OCI-LY7 (cell line): ENCODE measurements around the gene FMNL3.

Source experiments
- EZH2phosphoT487 ChIP-seq: fragments of 200-600 bp; sonication (generic); IDR thresholded peaks from 2 replicates; pipeline ENCODE4 v1.6.1; 2018; ENCODE audit warnings: low read depth, borderline replicate concordance, mild to moderate bottlenecking, mixed run types, antibody characterized with exemption, low read length, moderate library complexity, mixed read lengths
- TF ChIP-seq, protein P1 (sequence below): fragments of 200-600 bp; sonication (generic); conservative IDR thresholded peaks from 2 replicates; pipeline ENCODE4 v1.5.1; 2014; ENCODE audit warnings: mild to moderate bottlenecking, antibody characterized with exemption, low read length, moderate library complexity, mixed read lengths

DNA sequence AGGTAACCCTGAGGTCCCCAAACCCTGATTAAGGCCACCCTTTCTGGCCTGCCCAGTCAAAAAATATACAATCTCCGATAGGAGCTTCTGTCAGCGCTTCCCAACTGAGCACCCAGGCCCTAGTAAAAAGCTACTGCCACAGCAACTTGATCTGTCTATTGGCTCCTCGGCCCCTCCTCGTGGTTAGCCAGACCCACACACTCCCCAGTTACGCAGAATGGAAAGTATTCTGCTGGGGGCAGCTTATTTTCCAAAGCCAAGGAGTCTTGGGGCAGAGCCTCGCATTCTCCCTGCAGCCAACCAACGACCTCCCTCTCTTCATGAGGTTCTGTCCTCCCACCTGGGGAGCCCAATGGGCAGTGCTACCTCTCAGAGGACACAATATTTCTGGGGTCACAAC lies 32.1 kb downstream of the FMNL3 start:
- TF ChIP-seq, protein P1, sequence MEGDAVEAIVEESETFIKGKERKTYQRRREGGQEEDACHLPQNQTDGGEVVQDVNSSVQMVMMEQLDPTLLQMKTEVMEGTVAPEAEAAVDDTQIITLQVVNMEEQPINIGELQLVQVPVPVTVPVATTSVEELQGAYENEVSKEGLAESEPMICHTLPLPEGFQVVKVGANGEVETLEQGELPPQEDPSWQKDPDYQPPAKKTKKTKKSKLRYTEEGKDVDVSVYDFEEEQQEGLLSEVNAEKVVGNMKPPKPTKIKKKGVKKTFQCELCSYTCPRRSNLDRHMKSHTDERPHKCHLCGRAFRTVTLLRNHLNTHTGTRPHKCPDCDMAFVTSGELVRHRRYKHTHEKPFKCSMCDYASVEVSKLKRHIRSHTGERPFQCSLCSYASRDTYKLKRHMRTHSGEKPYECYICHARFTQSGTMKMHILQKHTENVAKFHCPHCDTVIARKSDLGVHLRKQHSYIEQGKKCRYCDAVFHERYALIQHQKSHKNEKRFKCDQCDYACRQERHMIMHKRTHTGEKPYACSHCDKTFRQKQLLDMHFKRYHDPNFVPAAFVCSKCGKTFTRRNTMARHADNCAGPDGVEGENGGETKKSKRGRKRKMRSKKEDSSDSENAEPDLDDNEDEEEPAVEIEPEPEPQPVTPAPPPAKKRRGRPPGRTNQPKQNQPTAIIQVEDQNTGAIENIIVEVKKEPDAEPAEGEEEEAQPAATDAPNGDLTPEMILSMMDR: no peak
- no peak for TF ChIP-seq EZH2phosphoT487
